ENCODE results near the gene PEX14. TPM values are rescaled to one million over a fixed set of nuclear protein-coding genes. Genes with fewer than 3 reads are reported as not detected.

The PEX14 gene
- total RNA-seq, 1 donor from 2014 or later = 17.8 TPM

DNA sequence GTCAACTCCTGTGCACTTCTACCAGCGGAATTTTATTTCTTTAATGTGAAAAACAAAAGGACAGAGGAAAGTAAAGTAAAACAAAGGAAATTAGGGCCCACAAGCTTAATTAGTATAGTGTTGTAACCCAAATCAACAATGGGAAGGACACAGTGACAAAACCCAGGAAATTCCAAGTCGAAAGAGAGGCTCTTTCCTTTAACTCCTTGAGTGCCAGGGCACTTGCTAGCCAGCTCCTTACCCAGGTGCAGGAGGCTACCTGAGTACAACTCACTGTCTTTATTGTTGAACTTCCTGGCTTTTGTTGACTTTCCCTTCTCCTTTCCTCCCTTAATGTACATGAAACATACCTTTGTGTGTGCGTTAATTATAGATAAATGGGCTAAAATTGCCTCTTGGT, 55.0 kb downstream of the PEX14 start:
- DNase-seq (no peak), ATAC-seq (ENCODE audit: low read depth) (no peak)
- H3K27me3 Mint-ChIP-seq = no peaks in the 10 kb centered on the region
- CTCF ChIA-PET = interaction anchor here (1.6 kb wide), 1 partner anchor 35 kb away, joined by 4 read pairs; no protein-coding TSS in a partner anchor
- no peak overlapping the region for H3K27ac Mint-ChIP-seq
- no peaks in the 10 kb centered on the region for H3K9me3 Mint-ChIP-seq
- POLR2A ChIA-PET = no interaction called here
- no peak overlapping the region for H3K4me3 Mint-ChIP-seq
- no peaks in the 10 kb centered on the region for H3K4me1 Mint-ChIP-seq
- peaks cover 12% of the 10 kb centered on the region for H3K36me3 Mint-ChIP-seq (ENCODE audit: low read depth)
- intact Hi-C loops (cut with micrococcal nuclease) = no loop called here
- TF ChIP-seq, protein P1, sequence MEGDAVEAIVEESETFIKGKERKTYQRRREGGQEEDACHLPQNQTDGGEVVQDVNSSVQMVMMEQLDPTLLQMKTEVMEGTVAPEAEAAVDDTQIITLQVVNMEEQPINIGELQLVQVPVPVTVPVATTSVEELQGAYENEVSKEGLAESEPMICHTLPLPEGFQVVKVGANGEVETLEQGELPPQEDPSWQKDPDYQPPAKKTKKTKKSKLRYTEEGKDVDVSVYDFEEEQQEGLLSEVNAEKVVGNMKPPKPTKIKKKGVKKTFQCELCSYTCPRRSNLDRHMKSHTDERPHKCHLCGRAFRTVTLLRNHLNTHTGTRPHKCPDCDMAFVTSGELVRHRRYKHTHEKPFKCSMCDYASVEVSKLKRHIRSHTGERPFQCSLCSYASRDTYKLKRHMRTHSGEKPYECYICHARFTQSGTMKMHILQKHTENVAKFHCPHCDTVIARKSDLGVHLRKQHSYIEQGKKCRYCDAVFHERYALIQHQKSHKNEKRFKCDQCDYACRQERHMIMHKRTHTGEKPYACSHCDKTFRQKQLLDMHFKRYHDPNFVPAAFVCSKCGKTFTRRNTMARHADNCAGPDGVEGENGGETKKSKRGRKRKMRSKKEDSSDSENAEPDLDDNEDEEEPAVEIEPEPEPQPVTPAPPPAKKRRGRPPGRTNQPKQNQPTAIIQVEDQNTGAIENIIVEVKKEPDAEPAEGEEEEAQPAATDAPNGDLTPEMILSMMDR (IDR thresholded peaks at IDR 0.05) = no peak

DNA sequence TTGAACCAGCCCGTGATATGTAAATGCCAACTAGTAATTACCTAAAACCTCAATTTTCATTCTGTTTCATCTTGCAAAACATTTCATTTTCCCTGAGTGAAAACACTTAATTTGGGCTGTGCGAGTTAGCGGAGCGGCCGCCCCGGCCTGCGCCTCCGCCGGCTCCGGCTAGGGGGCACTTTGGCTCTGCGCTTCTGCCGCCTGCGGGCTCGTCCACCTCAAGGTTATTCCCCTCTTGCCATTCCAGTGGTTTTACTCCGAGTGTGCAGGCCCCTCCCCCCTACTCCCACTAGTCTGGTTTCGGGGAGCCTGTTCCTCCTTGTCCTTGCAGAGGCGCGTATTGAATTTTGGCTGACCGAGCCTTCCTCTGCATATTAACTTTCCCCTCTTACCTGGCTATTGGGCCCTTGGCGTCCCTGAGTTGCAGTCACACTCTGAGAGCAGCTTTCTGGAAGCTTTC, 55.6 kb downstream of the PEX14 start:
- TF ChIP-seq, protein P1 (IDR thresholded peaks at IDR 0.05) = no peak
- ChIA-PET POLR2A (no interaction called here), CTCF (interaction anchor here (1.6 kb wide), 1 partner anchor 35 kb away, joined by 4 read pairs; no protein-coding TSS in a partner anchor)
- Mint-ChIP-seq H3K27me3 (no peaks in the 10 kb centered on the region), H3K4me1 (no peaks in the 10 kb centered on the region), H3K4me3 (no peak overlapping the region), H3K27ac (no peak overlapping the region), H3K9me3 (no peaks in the 10 kb centered on the region), H3K36me3 (ENCODE audit: low read depth) (peaks cover 12% of the 10 kb centered on the region)
- intact Hi-C loops (cut with micrococcal nuclease) = no loop called here
- ATAC-seq (ENCODE audit: low read depth) (no peak), DNase-seq (no peak)

DNA sequence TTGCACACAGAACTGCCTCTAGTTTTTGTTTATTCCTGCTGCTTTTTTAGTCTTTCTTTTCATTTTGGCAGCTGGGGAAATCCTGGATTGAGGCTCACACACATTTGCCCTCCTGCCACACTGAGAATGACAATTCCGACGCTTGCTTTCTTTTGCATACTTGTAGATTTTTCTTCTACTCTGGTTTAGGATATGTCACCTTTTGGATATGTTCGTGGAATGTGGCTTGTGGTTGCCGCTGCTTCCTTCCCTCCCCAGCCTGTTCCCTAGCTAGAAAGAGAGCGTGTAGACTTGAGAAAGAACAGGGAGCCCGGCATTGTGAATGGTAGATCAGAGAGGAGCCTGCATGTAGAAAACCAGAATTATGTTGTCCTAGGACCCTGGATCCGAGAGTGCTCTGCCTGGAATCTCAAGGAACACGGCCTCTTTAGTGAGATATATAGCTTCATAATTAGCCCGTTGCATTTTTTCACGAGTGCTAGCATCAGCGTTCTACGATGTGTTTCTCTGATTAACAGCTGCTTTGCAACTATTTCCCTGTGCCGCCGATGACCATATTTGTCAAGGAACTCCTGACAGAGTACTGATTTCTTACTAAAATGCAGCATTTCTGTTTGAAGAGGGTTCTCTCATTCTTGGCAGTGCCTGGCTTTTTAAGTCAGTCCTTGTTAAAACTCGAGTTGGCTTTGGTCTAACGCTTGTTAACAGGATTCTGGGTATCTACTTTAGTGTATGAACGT, 56.2 kb downstream of the PEX14 start:
- TF ChIP-seq, protein P1 (IDR thresholded peaks at IDR 0.05) = no peak
- H3K4me3 Mint-ChIP-seq = no peak overlapping the region
- no peak overlapping the region for H3K27ac Mint-ChIP-seq
- ChIA-PET CTCF (interaction anchor here (1.6 kb wide), 1 partner anchor 36 kb away, joined by 4 read pairs; no protein-coding TSS in a partner anchor), POLR2A (no interaction called here)
- H3K4me1 Mint-ChIP-seq = no peaks in the 10 kb centered on the region
- ATAC-seq (ENCODE audit: low read depth) (no peak), DNase-seq (no peak)
- peaks cover 16% of the 10 kb centered on the region for H3K36me3 Mint-ChIP-seq (ENCODE audit: low read depth)
- H3K27me3 Mint-ChIP-seq = no peaks in the 10 kb centered on the region
- intact Hi-C loops (cut with micrococcal nuclease) = no loop called here
- H3K9me3 Mint-ChIP-seq = no peaks in the 10 kb centered on the region

DNA sequence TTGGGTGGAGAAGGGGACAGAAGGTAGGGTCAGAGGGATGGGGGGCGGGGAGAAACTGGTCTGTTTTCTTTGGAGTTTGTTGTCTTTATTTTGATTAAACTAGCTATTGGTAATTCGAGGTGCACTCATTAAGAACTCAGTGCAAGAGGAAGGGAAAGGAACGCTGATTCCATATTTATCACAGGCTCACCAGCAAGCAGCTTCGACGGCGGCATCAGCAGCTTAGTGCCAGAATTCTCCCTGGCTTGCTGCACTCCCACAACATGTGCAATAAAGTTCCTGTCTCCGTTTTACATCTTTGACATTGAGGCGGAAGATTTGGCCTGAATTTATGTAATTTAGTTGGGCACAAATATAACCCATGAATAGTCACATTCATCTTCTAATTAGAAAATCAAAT, 57.6 kb downstream of the PEX14 start:
- ATAC-seq (ENCODE audit: low read depth) (no peak), DNase-seq (no peak)
- CTCF ChIA-PET = no interaction called here
- POLR2A ChIA-PET = no interaction called here
- H3K27ac Mint-ChIP-seq = no peak overlapping the region
- peaks cover 29% of the 10 kb centered on the region for H3K36me3 Mint-ChIP-seq (ENCODE audit: low read depth)
- H3K4me1 Mint-ChIP-seq = no peaks in the 10 kb centered on the region
- no peaks in the 10 kb centered on the region for H3K27me3 Mint-ChIP-seq
- H3K4me3 Mint-ChIP-seq = no peak overlapping the region
- TF ChIP-seq, protein P1 (IDR thresholded peaks at IDR 0.05) = no peak
- no peaks in the 10 kb centered on the region for H3K9me3 Mint-ChIP-seq
- intact Hi-C loops (cut with micrococcal nuclease) = no loop called here

DNA sequence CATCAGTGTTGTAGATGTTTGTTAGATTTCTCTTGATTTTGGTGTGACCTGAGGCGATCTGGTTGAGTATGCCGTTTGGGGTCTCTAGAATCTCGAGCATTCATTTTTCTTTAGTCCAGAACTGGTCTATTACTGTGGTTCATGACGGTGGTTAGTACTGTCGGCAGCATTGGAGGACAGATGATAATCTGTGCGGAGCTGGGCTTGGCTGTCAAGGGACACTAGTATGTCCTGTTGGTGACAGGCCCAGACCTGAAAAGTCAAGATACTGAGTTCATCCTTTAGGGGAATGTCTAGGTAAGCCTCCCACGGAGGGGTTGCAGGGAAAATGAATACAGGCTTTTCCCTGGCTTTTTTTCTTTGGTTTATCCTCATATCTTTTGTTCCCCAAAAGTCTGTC, 59.8 kb downstream of the PEX14 start:
- DNase-seq = no peak
- intact Hi-C loops (cut with micrococcal nuclease) = no loop called here
- no peaks in the 10 kb centered on the region for H3K9me3 Mint-ChIP-seq
- H3K27ac Mint-ChIP-seq = no peak overlapping the region
- H3K4me3 Mint-ChIP-seq = no peak overlapping the region
- POLR2A ChIA-PET = no interaction called here
- CTCF ChIA-PET = no interaction called here
- peaks cover 31% of the 10 kb centered on the region for H3K36me3 Mint-ChIP-seq (ENCODE audit: low read depth)
- ATAC-seq (ENCODE audit: low read depth) = no peak
- no peaks in the 10 kb centered on the region for H3K27me3 Mint-ChIP-seq
- H3K4me1 Mint-ChIP-seq = no peaks in the 10 kb centered on the region
- TF ChIP-seq, protein P1 (IDR thresholded peaks at IDR 0.05) = no peak
